OCI-LY7 (cell line): ENCODE measurements around the gene CPS1. TPM values are rescaled to one million over a fixed set of nuclear protein-coding genes. Genes with fewer than 3 reads are reported as not detected.

Experiments used
- BruUV-seq: library from RNA; stranded (reverse); fragments of 400-500 nt; replicated peaks from 2 replicates; lab custom pipeline; 2021; lab: Mats Ljungman, UMichigan
- CTCF ChIA-PET: fragments of 300-600 bp; sonication (Branson Sonifier 250); formaldehyde crosslinking; loops from one replicate; lab custom pipeline; 2022; ENCODE audit warnings: antibody characterized with exemption; ENCODE audit not compliant: unreplicated experiment; lab: Charles Lee
- POLR2A ChIA-PET: fragments of 300-600 bp; sonication (Branson Sonifier 250); formaldehyde crosslinking; loops from one replicate; lab custom pipeline; 2022; ENCODE audit warnings: antibody characterized with exemption; lab: Charles Lee
- DNase-seq: peaks from one replicate; pipeline ENCODE4 v3.0.0-alpha.2; 2015; ENCODE audit warnings: low spot score
- H2AFZ ChIP-seq: fragments of 200-600 bp; sonication (generic), shearing (Covaris generic); 2 replicates; pipeline ENCODE4 v1.6.1; 2014; ENCODE audit warnings: mild to moderate bottlenecking, antibody characterized with exemption, low read length, moderate library complexity
- H3K27ac ChIP-seq: fragments of 200-600 bp; sonication (generic); 2 replicates; pipeline ENCODE4 v1.5.1; 2014; ENCODE audit warnings: mixed run types, low read depth, mild to moderate bottlenecking, moderate library complexity, low read length, inconsistent platforms; ENCODE audit not compliant: poor library complexity, severe bottlenecking
- H3K36me3 ChIP-seq: fragments of 200-600 bp; sonication (generic); 2 replicates; pipeline ENCODE4 v1.6.1; 2014; ENCODE audit warnings: mild to moderate bottlenecking, antibody characterized with exemption, low read length, moderate library complexity, mixed read lengths; ENCODE audit not compliant: insufficient read depth
- H3K4me1 ChIP-seq: fragments of 200-600 bp; sonication (generic); 2 replicates; pipeline ENCODE4 v1.5.1; 2014; ENCODE audit warnings: mild to moderate bottlenecking, low read length; ENCODE audit not compliant: insufficient read depth, poor library complexity, severe bottlenecking
- H3K4me2 ChIP-seq: fragments of 200-600 bp; sonication (generic); 2 replicates; pipeline ENCODE4 v1.6.1; 2014; ENCODE audit warnings: mild to moderate bottlenecking, low read length
- H3K4me3 ChIP-seq: fragments of 200-600 bp; sonication (generic); 2 replicates; pipeline ENCODE4 v1.5.1; 2014; ENCODE audit warnings: mild to moderate bottlenecking, low read depth, low read length; ENCODE audit not compliant: poor library complexity, severe bottlenecking
- H3K79me2 ChIP-seq: fragments of 200-600 bp; sonication (generic); 2 replicates; pipeline ENCODE4 v1.6.1; 2016; ENCODE audit warnings: low read depth, mild to moderate bottlenecking, low read length, moderate library complexity, mixed read lengths; ENCODE audit not compliant: insufficient read depth
- H3K9me2 ChIP-seq: fragments of 200-600 bp; sonication (generic); 2 replicates; pipeline ENCODE4 v1.6.1; 2016; ENCODE audit warnings: mild to moderate bottlenecking, low read length, mixed read lengths; ENCODE audit not compliant: insufficient read depth
- H3K9me3 ChIP-seq: fragments of 200-600 bp; sonication (generic); 2 replicates; pipeline ENCODE4 v1.6.1; 2014; ENCODE audit warnings: mild to moderate bottlenecking, mixed run types, low read length, mixed read lengths
- H4K20me1 ChIP-seq: fragments of 200-600 bp; sonication (generic); 2 replicates; pipeline ENCODE4 v1.6.1; 2014; ENCODE audit warnings: mild to moderate bottlenecking, antibody characterized with exemption, low read length, moderate library complexity, mixed read lengths; ENCODE audit not compliant: insufficient read depth
- CTCF ChIP-seq: fragments of 200-600 bp; sonication (generic); conservative IDR thresholded peaks from 2 replicates; pipeline ENCODE4 v1.5.1; 2014; ENCODE audit warnings: mild to moderate bottlenecking, antibody characterized with exemption, low read length, moderate library complexity, mixed read lengths
- EZH2phosphoT487 ChIP-seq: fragments of 200-600 bp; sonication (generic); IDR thresholded peaks from 2 replicates; pipeline ENCODE4 v1.6.1; 2018; ENCODE audit warnings: low read depth, borderline replicate concordance, mild to moderate bottlenecking, mixed run types, antibody characterized with exemption, low read length, moderate library complexity, mixed read lengths
- intact Hi-C: fragments of 100-400 bp; cut with micrococcal nuclease; formaldehyde crosslinking; loops from one replicate; pipeline ENCODE4 v1.10.0; 2022; ENCODE audit not compliant: unreplicated experiment
- total RNA-seq, 2 experiments: library from RNA; depleted of rRNA in 1 of 2; stranded (reverse); fragments of >200 nt in 1 of 2; shearing (Covaris generic) in 1 of 2; gene quantifications; 2 replicates each; pipeline ENCODE4 v1.2.3, GENCODE V29; 2014 to 2022

CPS1 gene
- total RNA-seq, 2 experiments from 2014 or later = 0.06 to 0.27 TPM

- Histone ChIP-seq H3K9me3 (no peaks in the 10 kb centered on the region), H4K20me1 (no peaks in the 10 kb centered on the region), H3K4me1 (no peaks in the 10 kb centered on the region), H3K27ac (no peak overlapping the region), H3K9me2 (no peaks in the 10 kb centered on the region), H3K79me2 (no peaks in the 10 kb centered on the region), H2AFZ (no peak overlapping the region), H3K4me3 (no peak overlapping the region), H3K4me2 (no peak overlapping the region), H3K36me3 (no peaks in the 10 kb centered on the region)
- no TSS peak for BruUV-seq
- TF ChIP-seq EZH2phosphoT487 (no peak), CTCF (no peak)
- ChIA-PET POLR2A (no interaction called here), CTCF (no interaction called here)
- intact Hi-C loops = no loop called here
- DNase-seq = no peak
Measured at GRCh38 chr2:210667711-210668110, 111.3 kb downstream of the CPS1 start.

GRCh38 chr2:210671065-210671464 is 114.7 kb downstream of the CPS1 start:
- H3K9me3 ChIP-seq = no peaks in the 10 kb centered on the region
- TF ChIP-seq CTCF (no peak), EZH2phosphoT487 (no peak)
- H2AFZ ChIP-seq = no peak overlapping the region
- H3K4me2 ChIP-seq = no peak overlapping the region
- no peaks in the 10 kb centered on the region for H3K9me2 ChIP-seq
- DNase-seq = no peak
- no peaks in the 10 kb centered on the region for H3K36me3 ChIP-seq
- H4K20me1 ChIP-seq = no peaks in the 10 kb centered on the region
- POLR2A ChIA-PET = no interaction called here
- BruUV-seq = no TSS peak
- H3K79me2 ChIP-seq = no peaks in the 10 kb centered on the region
- H3K4me3 ChIP-seq = no peak overlapping the region
- no peak overlapping the region for H3K27ac ChIP-seq
- CTCF ChIA-PET = no interaction called here
- intact Hi-C loops = no loop called here
- H3K4me1 ChIP-seq = no peaks in the 10 kb centered on the region

GRCh38 chr2:210673117-210673516 is 116.7 kb downstream of the CPS1 start:
- H3K36me3 ChIP-seq = no peaks in the 10 kb centered on the region
- no peak overlapping the region for H3K4me2 ChIP-seq
- no peaks in the 10 kb centered on the region for H3K9me3 ChIP-seq
- no TSS peak for BruUV-seq
- no peak for TF ChIP-seq CTCF
- H3K27ac ChIP-seq = no peak overlapping the region
- H4K20me1 ChIP-seq = no peaks in the 10 kb centered on the region
- ChIA-PET CTCF (no interaction called here), POLR2A (interaction anchor here (0.7 to 1.9 kb wide), 2 partner anchors 9 to 10 kb away, joined by 3 to 5 read pairs; no protein-coding TSS in a partner anchor)
- no peaks in the 10 kb centered on the region for H3K9me2 ChIP-seq
- intact Hi-C loops = no loop called here
- no peak overlapping the region for H3K4me3 ChIP-seq
- no peak overlapping the region for H2AFZ ChIP-seq
- no peaks in the 10 kb centered on the region for H3K4me1 ChIP-seq
- DNase-seq = no peak
- no peaks in the 10 kb centered on the region for H3K79me2 ChIP-seq
